GM10847 (cell line): Measurements from ENCODE around the gene LXN.

ENCODE experiments used
- POLR2A ChIP-seq: IDR thresholded peaks from 2 replicates; pipeline ENCODE4 v1.6.1; 2011; ENCODE audit not compliant: insufficient read length; ENCODE audit errors: extremely low read depth

Gene LXN

DNA sequence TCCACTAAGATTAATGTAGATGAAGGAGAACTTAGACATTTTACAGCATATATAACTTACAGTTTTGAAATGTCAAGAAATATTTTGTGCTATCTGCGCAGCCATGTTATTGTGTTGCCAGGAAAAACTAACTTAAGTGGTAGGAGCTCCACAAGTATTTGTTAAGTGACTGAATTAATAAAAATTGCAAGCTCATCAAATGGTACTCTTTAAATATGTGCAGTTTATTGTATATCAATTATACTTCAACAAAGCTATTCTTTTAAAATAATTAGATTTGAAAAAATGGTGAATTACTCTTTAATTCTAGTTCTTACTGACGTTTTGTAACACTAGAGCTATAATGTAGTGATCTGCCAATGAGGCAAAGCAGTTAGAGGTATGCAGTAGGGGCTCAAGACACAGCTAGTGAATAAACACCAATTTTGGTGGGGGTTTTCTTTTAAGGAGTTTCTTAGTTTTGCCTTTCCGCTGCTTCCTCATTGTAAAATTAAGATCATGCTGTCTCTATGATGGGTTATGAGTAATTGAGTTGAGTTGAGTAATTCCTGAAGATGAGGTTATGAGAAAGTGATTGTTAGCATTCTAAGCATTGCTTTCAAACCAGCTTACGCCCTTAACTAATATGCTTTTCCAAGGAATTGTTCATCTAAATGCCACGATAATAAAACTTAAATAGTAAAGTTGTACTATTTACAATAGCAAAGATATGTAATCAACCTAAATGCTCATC lies 10.9 kb upstream of the LXN start:
- no peak for TF ChIP-seq POLR2A

DNA sequence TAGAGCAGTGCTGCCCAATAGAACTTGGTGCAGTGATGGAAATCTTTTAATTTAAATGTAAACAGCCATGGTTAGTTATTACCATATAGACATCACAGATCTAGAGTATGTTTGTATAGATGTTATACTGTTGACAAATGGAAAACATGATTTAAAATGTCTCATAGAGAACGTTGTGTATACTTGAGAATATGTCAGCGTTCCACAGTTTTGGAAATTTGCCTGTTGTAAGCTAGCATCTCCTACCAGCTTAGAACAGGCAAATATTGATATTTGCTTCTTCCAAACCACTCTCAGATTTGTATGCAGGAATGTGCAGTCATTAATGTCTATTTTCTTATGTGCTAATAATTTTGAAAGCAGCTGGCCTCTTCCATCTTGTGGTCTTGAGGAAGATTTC lies 8.4 kb upstream of the LXN start:
- no peak for TF ChIP-seq POLR2A

DNA sequence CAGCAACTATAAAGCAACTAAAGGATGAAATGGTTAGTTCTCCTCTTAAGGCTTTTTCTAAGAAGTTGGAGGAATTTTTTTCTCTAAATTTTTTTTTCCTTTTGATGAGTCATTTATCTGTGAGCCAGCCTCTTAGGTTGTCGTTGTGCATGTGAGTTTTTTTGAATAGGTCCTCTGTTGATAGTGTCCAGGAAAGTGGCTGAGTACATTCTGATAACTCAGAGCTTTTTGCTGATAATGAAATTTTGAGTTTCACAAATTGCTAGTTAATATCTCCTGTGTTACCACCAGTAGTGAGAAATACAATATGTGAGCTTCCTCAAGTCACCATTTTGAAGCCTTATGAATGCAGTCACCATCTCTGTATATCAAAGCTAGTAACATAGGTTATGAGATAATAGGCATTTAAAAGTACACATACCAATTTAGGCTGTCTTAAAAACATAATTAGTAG lies 7.1 kb upstream of the LXN start:
- TF ChIP-seq POLR2A: no peak

DNA sequence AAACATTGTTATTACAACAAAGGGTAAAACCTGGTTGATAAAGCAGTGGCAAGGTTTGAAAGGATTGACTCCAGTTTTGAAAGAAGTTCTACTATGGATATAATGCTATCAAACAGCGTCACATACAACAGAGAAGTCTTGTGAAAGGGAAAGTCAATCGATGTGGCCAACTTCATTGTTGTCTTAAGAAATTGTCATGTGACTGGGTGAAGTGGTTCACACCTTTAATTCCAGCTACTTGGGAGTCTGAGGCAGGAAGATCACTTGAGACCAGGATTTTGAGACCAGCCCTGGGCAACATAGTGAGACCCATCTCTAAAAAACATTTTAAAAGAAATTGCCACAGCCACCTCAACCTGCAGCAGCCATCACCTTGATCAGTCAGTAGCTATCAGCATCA lies 6.2 kb upstream of the LXN start:
- TF ChIP-seq POLR2A: no peak

DNA sequence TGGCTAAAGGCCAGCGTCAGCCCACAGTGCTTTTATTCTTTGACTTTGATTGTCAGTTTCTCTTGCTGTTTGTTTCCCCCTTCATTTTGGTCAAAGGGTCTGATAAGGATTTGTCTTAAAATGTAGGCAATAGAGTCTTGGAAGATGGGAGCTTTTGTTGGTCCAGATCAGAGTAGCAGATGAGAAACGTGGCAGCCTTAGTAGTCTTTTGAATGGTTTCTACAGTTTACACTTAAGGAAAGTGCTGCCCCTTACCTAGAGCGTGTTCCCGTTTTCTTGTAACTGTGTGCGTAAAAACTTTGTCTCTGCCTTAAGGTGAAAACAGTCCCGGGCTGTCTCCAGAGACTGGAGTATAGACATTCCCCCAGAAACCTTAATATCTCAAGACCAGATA lies 630 bp downstream of the LXN start:
- TF ChIP-seq POLR2A: no peak

DNA sequence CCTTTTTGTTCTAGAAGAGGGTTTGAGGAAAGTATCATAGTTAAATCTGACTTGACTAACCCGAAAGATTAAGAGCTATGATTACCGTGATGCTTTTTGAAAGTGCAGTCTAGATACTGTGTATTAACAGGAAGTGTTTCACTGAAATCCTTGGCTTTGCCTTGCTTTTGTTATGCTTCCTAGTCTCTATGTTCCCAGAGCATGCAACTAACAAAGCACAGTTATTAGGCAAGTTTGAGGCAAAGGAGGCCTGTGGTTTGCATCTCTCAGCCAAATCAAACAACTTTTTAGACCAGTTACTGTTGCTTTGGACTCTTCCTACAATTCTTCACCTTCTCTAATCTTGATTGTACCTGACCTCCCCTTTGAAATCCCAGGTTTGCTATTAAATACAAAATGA lies 3.9 kb downstream of the LXN start:
- TF ChIP-seq POLR2A: no peak

DNA sequence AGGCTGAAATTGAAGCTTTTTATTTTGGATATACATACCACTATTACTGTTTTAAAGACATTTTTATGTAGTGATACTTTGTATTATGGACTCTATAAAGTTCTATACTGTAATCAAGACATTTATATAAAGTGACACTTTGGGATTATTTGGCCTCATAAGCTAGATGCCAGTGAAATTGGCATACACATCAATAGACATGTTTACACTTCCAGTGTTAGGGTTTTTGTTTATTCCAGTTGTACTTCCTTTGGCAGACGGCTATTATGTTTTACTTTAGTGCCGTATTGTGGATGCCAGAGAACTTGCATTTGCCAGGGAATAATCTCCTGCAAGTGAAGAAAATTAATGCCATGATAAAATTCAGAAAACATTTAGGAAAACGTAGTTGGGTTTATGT lies 6.0 kb downstream of the LXN start:
- TF ChIP-seq POLR2A: no peak

DNA sequence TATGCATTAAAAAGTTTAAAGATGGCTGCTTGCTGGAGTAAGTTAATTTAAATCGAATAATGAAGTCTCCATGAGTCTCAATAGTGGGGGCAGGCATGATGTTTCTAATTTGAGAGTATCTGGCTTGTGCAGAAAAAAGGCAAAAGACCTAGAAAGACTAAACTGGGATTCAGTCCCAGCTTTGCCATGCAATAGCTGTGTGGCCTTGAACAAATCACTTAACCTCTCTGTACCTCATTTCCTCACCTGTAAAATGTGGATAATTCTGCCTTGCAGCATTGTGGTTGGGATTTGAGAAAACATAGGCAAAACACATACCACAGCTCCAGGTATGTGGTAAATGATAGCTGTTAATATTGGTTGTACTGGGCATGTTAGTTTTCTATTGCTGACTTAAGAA lies 8.6 kb downstream of the LXN start:
- no peak for TF ChIP-seq POLR2A

DNA sequence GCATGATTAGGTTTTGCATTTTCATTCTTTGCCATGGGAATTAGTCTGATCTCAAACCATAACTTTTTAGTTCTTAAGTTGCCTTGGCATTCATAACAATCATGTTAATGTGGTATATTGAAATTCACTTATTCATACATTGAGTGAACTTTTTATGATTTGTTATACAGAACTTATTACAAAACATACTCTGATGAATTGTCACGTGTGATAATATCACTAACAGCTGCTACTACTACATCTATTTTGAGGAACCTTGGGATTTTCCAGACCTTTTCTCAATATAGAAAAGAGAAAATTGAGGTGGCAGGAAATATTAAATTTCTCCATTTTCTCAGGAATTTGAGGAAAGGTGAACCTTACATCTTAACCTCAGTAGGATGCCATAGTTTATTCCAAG lies 9.2 kb downstream of the LXN start:
- TF ChIP-seq POLR2A: no peak

DNA sequence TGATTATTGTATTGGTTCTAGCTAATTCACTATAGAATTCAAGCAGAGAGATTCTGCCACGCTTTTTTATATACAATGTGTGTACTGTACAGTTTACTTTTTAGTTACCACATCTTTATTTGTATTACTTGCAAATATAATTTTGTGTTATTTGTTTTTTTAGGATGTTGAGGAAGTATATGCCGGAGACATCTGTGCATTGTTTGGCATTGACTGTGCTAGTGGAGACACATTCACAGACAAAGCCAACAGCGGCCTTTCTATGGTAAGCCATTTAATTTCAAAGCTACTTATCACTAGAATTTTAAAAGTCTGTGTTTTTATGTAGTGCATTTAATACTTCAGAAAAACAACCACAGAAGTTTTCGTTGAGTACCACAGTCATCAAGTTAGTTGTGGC lies 11.7 kb downstream of the LXN start:
- TF ChIP-seq POLR2A: no peak

DNA sequence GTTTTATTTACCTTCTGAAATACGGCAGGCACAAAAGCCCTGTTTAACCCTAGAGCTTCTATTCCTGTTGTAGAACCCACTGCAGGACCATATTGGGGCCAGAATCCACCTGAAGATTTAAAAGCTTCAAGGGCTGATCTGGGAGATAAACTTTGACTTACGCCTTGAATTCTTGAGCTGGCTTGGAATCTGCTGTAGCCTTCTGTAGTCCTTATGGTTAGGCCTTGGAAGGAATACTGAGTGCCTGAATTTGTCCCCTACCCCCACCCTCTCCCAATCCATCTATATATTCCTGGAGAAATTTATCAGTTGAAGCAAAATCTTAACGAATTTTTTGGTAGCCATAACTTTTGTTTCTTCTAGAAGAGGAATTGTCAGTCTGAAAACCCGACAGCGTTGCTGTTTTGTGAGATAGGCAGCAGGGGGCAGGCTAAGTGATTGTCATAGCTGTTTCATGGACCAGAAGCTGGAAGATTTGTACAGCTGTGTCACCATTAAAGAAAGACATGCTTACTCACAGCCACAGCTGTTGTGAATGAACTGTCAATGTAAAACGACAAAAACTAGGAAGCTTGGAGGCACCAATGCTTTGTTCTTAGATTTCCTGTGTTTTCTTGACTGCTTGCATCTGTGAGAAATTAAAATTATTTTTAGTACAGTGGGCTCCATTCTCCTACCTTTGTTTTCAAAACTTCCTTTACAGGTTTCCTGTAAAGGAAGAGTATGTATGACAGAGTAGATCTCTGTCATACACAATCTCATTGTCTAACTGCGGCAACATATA lies 12.8 kb downstream of the LXN start:
- no peak for TF ChIP-seq POLR2A

DNA sequence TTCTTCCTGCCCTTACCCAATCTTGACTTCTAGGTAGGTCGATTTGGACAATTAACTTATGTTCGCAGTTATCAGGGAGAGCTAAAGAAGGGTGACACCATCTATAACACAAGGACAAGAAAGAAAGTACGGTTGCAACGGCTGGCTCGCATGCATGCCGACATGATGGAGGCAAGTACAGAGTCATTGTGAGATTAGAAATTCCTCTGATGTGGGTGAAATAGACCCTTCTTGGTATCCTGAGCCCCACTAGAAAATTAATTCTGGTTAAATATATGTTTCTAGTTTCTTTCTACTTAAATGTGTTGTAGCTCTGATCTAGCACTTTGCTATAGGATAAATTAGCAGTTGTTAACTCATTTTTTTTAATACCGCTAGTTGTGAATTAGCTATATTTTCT lies 13.6 kb downstream of the LXN start:
- no peak for TF ChIP-seq POLR2A

DNA sequence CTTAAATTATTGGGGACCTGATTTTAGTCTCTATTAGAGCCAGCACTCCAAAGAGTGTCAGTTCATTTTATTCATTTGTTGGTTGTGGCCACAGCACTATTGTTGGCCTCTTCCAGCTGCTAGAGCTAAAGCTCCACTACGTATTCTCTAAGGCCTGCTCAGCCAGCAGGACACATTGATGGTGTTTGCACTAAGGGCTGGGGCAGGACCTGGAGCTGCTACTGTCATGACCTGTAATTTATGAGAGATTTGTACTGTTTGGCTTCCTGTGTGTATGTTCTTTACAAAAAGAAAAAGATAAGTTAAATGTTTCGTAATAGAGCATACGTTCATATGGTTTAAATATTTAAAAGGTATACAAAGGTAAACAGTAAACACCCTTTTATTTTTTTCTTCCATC lies 20.0 kb downstream of the LXN start:
- TF ChIP-seq POLR2A: no peak

DNA sequence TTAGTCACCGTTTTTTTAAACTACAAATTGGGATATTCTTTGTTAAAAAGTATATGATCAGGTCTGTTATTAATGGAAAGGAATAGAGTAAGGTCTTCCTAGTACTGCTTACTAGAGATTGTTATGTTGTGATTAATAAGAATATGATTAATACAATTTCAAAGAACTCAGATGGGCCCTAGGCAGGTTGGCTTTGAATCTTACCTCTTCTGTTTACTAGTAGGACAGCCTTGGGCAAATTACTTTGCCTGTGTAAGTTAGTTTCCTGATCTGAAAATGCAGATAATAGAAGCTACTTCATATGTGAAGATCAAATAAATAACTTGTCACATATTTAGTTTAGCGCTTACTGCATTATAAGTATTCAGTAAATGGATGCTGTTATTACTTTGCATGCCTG lies 21.3 kb downstream of the LXN start:
- TF ChIP-seq POLR2A: no peak

DNA sequence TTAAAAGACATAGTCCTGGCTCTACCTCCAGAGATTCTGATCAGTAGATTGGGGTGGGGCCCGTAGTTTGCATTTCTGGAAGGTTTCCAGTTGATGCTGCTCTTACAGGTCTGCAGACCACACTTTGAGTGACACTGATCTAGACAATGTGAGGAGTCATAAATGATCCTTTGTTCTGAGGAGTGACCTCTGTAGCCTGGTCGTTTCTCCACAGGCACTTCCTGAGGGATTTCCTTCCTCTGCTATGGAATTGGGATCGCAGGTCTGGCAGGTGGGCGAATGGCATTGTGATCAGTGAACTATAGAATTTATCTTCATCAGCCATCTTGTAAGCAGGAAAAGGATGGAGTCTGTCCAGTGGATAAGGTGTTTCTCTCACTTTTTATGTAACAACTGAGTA lies 22.7 kb downstream of the LXN start:
- TF ChIP-seq POLR2A: no peak

DNA sequence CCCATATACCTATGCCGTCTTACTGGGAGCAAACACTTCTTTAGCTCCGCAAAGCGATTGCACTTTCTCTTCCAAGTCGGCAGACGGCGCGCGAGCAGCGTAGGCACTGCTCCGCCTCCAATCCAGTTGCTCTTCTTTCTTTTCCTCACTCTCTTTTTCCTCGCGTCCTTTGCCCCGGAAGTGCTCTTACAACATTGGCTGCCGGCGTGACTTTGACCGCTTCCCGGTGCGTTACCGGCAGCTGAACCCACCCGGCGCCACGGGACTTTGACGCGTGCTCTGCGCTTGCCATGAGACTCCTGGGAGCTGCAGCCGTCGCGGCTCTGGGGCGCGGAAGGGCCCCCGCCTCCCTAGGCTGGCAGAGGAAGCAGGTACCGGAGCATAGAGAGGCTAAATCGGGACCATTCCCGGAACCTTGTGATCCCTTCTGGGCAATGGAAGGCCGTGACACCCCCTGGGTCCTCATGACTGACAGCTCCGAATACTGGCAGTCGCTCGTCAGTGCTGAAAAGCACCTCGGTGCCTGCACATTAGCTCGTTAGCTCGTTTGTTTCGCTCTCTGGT lies 28.0 kb downstream of the LXN start, which contains the start of gene GFM1:
Gene GFM1, plus strand, starts transcription at position 183 of the 564 bp plus-strand sequence. Its CDS starts 108 bp downstream, at position 291.
- TF ChIP-seq POLR2A: peak; percentile 53
